MM.1S (cell line): ENCODE measurements around the gene UBE2S.

Experiments used
- CTCF ChIP-seq: fragments of 300-600 bp; sonication (generic); IDR thresholded peaks from 2 replicates; pipeline ENCODE4 v1.5.1; 2016; ENCODE audit warnings: antibody characterized with exemption, low read length, mixed read lengths
- EZH2 ChIP-seq: fragments of 300-600 bp; sonication (generic); optimal IDR thresholded peaks from 2 replicates; pipeline ENCODE3; 2017; ENCODE audit warnings: low read depth, mild to moderate bottlenecking, antibody characterized with exemption, low read length, mixed read lengths
- EZH2phosphoT487 ChIP-seq: fragments of 300-600 bp; sonication (generic); IDR thresholded peaks from 2 replicates; pipeline ENCODE4 v1.6.1; 2018; ENCODE audit warnings: antibody characterized with exemption, low read length

GRCh38 chr19:55440411-55441105 lies 33.0 kb upstream of the UBE2S start:
- TF ChIP-seq CTCF, result no peak
- no peak for TF ChIP-seq EZH2
- TF ChIP-seq EZH2phosphoT487, result no peak
